Measurements from ENCODE around the gene C17orf107. TPM values are rescaled to one million over a fixed set of nuclear protein-coding genes. Genes with fewer than 3 reads are reported as not detected.
A peak's percentile ranks its signal among the peaks of the same experiment; 100 is the strongest.

C17orf107 gene
- total RNA-seq, 1 donor = 3.5 TPM

GRCh38 chr17:4895657-4896331, 3.5 kb upstream of the C17orf107 start:
- TF ChIP-seq, protein P1, sequence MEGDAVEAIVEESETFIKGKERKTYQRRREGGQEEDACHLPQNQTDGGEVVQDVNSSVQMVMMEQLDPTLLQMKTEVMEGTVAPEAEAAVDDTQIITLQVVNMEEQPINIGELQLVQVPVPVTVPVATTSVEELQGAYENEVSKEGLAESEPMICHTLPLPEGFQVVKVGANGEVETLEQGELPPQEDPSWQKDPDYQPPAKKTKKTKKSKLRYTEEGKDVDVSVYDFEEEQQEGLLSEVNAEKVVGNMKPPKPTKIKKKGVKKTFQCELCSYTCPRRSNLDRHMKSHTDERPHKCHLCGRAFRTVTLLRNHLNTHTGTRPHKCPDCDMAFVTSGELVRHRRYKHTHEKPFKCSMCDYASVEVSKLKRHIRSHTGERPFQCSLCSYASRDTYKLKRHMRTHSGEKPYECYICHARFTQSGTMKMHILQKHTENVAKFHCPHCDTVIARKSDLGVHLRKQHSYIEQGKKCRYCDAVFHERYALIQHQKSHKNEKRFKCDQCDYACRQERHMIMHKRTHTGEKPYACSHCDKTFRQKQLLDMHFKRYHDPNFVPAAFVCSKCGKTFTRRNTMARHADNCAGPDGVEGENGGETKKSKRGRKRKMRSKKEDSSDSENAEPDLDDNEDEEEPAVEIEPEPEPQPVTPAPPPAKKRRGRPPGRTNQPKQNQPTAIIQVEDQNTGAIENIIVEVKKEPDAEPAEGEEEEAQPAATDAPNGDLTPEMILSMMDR (IDR thresholded peaks at IDR 0.05; ENCODE audit: insufficient read depth, low read depth, low read length) = peak; percentile 16
- DNase-seq (ENCODE audit: low read depth) = no peak
- no peak overlapping the region for H3K4me3 ChIP-seq (ENCODE audit: low read depth, low read length)

DNA sequence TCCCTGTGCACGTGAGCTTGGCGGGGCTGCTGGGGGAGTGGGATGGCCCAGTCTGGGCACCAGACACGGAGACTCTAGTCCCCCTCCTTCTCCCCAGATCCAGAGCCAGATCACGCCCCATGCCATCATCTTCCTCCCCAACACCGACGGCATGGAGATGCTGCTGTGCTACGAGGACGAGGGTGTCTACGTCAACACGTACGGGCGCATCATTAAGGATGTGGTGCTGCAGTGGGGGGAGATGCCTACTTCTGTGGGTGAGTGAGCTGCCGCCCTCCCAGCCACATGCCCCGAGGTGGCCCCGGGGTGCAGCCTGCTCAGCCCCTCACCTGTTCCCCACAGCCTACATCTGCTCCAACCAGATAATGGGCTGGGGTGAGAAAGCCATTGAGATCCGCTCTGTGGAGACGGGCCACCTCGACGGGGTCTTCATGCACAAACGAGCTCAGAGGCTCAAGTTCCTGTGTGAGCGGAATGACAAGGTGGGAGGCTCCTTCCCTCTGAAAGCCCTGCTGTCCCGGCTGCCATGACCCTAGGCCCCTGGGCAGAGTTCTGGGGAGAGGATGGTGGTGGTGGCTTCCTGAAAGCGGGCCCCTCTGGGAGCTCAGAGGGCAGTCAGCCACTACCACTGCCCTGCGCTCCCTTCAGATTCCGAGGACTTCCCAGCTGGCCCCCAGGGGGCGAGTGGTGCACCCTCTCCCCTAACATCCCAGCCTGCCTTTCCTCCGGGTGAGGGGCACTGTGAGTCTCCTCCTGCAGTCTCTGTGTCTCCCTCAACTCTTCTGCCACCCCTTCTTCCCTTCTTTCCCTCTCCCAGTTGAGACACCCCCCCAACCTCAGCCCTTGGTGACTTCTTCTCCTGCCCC, 2.8 kb upstream of the C17orf107 start:
- TF ChIP-seq, protein P1 (IDR thresholded peaks at IDR 0.05; ENCODE audit: insufficient read depth, low read depth, low read length) = no peak
- no peak overlapping the region for H3K4me3 ChIP-seq (ENCODE audit: low read depth, low read length)
- no peak for DNase-seq (ENCODE audit: low read depth)

GRCh38 chr17:4897198-4897687, 2.1 kb upstream of the C17orf107 start:
- DNase-seq (ENCODE audit: low read depth) = no peak
- H3K4me3 ChIP-seq (ENCODE audit: low read depth, low read length) = no peak overlapping the region
- TF ChIP-seq, protein P1 (IDR thresholded peaks at IDR 0.05; ENCODE audit: insufficient read depth, low read depth, low read length) = no peak

- DNase-seq (ENCODE audit: low read depth) = no peak
- TF ChIP-seq, protein P1 (IDR thresholded peaks at IDR 0.05; ENCODE audit: insufficient read depth, low read depth, low read length) = no peak
- H3K4me3 ChIP-seq (ENCODE audit: low read depth, low read length) = no peak overlapping the region
Observed at GRCh38 chr17:4897785-4898184, 1.6 kb upstream of the C17orf107 start.

DNA sequence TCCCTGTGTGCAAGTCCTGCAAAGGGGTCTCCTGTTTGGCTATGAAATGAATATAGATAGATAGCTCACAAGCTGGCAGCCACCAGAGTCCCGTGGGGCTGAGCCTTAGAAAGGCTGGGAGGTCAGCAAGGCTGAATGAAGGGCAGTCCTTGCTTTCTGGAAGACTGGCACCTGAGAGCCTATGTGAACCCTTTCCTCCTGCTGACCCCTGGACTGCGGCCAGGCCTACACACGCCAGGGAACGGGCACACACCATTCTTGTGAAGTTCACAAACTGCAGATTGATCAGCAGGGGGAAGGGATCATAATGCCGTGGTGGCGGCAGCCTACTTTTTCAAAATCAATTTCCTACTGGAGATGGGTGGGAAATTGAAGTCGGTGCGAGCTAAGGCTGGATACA, 985 bp upstream of the C17orf107 start:
- DNase-seq (ENCODE audit: low read depth) = no peak
- TF ChIP-seq, protein P1 (IDR thresholded peaks at IDR 0.05; ENCODE audit: insufficient read depth, low read depth, low read length) = no peak
- H3K4me3 ChIP-seq (ENCODE audit: low read depth, low read length) = no peak overlapping the region

DNA sequence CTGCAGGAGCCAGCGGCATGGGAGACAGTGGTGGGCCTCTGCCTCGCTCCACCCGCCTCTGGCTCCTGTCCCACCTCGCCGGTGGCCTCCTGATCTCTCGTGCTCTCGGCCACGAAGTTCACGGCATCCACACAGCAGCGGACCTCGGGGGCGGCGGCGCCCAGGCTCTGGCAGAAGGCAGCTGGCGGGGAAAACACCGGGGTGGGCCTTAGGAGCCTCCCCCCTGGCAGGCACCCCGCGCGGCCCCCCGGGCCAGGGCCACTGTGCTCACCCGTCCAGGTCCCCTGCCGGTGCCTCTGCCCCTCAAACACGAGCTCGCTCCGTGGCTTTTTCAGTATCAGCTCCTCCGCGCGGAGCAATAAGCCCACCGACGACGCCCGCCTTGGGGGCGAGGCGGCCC, 409 bp upstream of the C17orf107 start:
- H3K4me3 ChIP-seq (ENCODE audit: low read depth, low read length) = peak overlapping the region; percentile 66
- DNase-seq (ENCODE audit: low read depth) = no peak
- TF ChIP-seq, protein P1 (IDR thresholded peaks at IDR 0.05; ENCODE audit: insufficient read depth, low read depth, low read length) = no peak
